GM12872 (cell line): Measurements from ENCODE around the gene ALDOB.

Source experiments
- TF ChIP-seq, protein P1 (sequence below): IDR thresholded peaks from 3 replicates; pipeline ENCODE4 v1.5.1; 2011; ENCODE audit warnings: low read depth, mild to moderate bottlenecking, low read length, moderate library complexity; ENCODE audit not compliant: insufficient read depth

ALDOB gene

DNA sequence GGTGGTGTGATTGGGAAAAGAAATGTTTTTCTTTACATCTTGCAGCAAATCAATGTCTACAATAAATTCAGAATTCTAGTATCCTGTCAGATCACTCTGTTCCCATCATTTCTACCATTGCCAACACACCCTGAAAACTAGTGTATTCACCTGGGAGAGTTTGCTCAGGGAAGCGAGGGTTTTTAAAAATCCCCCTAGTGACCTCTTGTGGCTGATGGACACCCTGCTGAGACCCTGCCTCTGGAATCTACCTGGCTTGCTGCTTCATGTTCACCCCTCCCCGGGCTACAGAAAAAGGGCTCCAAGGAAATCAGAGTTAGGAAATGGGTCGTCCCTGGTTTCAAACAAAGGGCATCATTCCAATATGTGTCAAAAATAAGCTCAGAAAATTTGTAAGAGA lies 21.4 kb upstream of the ALDOB start:
- TF ChIP-seq, protein P1, sequence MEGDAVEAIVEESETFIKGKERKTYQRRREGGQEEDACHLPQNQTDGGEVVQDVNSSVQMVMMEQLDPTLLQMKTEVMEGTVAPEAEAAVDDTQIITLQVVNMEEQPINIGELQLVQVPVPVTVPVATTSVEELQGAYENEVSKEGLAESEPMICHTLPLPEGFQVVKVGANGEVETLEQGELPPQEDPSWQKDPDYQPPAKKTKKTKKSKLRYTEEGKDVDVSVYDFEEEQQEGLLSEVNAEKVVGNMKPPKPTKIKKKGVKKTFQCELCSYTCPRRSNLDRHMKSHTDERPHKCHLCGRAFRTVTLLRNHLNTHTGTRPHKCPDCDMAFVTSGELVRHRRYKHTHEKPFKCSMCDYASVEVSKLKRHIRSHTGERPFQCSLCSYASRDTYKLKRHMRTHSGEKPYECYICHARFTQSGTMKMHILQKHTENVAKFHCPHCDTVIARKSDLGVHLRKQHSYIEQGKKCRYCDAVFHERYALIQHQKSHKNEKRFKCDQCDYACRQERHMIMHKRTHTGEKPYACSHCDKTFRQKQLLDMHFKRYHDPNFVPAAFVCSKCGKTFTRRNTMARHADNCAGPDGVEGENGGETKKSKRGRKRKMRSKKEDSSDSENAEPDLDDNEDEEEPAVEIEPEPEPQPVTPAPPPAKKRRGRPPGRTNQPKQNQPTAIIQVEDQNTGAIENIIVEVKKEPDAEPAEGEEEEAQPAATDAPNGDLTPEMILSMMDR, result no peak

DNA sequence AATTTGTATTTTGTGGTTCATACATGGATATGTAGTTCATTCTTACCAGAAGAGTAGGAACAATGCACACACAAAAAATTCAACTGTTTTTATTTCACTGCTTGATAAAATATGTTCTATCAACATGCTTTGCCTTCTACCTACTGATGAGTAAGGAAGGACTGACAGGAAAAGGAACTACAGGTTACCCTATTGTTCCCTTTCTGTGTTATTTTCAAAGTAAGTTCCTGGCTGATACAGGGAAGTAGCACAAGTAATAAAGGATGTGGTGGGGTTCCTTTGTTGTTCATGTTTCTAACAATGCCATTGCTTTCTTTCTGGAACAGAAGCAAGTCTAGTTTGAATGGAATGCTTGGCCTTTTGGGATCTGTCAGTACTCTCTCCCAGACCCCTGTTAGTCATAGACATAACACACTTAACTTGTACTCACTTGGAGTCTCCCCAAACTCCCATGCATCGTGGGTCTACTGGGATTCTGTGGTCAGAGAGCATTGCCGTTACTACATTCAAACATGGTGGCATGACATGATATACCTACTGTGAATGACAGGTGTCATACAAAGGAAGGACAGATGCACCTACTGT lies 20.2 kb upstream of the ALDOB start:
- TF ChIP-seq, protein P1, result no peak

DNA sequence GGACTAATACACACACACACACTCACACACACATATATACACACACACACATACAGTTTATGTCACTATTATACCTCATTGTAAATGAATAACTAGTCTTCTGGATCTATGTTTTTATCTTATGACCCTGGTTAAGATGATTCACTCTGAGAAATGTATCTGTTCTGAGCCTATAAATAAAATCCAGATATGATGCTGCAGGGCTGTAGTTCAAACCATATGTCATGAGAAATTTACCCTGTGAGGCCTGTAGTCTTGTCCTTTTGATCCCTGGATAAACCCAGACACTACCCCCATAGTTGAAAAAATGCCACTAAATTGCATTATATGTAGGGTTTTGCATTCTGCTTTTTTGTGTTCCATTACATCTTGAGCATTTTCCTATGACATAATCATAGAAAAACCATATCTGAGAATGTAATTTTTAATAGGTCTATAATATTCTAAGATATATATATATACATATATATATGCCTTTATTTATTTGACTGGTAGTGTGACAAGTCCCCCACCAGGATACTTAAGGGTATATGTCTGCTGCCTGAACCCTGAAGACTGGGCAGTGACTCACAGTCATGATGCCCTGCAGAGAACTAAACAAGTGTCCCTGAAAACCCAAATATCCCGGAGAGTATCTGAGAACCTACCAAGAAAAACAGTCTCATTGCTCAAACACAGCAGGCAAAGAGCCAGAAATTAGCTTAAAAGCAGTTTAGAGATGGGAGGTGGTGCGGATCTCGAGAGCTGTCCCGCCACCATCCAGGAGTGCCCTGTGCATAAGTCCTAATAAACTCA lies 18.4 kb upstream of the ALDOB start:
- TF ChIP-seq, protein P1, result no peak

DNA sequence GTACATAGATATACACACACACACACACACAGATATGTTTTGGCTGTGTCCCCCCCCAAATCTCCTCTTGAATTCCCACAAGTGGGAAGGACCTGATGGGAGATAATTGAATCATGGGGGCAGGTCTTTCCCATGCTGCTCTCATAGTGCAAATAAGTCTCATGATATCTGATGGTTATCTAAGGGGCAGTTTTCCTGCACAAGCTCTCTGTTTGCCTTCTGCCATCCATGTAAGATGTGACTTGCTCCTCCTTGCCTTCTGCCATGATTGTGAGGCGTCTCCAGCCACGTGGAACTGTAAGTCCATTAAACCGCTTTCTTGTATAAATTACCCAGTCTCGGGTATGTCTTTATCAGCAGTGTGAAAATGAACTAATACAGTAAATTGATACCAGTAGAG lies 15.9 kb upstream of the ALDOB start:
- TF ChIP-seq, protein P1, result no peak

DNA sequence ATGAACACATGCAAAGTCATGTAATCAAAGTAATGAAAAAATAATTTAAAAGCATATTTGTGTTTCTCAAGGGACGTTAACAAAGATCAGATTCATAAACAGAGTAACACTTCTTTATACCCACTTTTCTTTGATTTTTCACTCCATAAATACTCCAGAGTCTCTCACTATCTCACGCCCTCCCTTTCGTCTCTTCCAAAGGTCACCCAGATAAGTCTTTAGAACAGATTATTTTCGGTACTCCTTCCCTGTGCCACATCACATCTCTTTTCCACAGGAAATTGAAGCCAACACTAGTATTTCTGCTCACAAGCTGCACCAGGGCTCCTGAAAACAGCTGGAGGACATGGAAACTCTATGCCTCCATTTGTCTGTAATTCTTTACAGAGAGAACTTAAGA lies 15.4 kb upstream of the ALDOB start:
- TF ChIP-seq, protein P1, result no peak

DNA sequence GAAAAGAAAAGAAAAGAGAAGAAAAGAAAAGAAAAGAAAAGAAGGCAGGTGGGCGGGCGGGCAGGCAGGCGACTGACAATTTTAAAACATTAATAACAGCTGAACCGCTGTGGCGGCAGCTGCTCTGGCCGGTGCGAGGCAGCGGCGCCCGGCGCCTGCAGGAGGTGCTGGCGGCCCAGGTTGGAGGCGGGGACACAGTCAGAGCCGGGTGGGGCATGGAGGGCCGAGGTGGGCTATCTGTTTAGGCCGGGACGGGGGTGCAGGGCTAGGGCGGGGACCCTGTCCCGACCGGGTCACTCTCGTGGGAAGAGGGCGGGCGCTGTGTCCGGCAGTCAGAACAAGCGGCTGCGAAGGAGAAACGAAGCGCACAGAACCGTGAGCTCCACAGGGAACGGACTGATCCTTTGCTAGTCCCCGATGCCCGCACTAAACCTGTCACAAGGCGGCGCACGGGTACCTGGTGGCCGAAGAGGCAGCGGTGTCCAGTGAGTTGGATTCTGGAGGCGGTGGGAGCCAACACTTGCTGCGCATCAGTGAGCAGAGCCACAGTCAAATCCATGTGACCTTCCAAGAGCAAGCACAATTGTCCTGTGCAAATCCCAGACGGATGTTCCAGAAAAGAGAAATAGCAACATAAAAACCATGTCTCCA lies 13.6 kb upstream of the ALDOB start:
- TF ChIP-seq, protein P1, result peak; percentile 58

DNA sequence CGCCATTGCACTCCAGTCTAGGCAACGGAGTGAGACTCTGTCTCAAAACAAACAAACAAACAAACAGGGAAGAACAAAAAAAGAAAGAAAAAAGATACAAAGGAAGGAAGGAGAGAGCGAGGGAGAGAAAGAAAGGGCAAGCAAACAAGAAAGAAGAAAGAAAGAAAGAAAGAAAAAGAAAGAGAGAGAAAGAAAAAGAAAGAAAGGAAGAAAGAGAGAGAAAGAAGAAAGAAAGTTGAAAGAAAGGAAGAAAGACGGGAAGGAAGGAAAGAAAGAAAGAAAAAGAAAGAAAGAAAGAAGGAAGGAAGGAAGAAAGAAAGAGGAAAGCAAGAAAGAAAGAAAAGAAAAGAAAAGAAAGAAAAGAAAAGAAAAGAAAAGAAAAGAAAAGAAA lies 13.1 kb upstream of the ALDOB start:
- TF ChIP-seq, protein P1, result no peak
